Prostate gland (tissue), 2 donors: Measurements from ENCODE around the gene PGF.

Experiments
- CTCF ChIP-seq, 4 experiments: fragments of 200-600 bp in 2 of 4; fragments of 450-650 bp in 2 of 4; sonication (generic) in 2 of 4; IDR thresholded peaks; 1 replicate in 3 of 4; 2 replicates in 1 of 4; pipeline ENCODE4 v1.5.1; 2016 to 2019; ENCODE audit warnings: antibody characterized with exemption in 4 of 4, mild to moderate bottlenecking in 2 of 4, moderate library complexity in 2 of 4
- POLR2AphosphoS5 ChIP-seq: sonication (generic); formaldehyde crosslinking; IDR thresholded peaks from one replicate; pipeline ENCODE4 v1.6.1; 2017; ENCODE audit warnings: antibody characterized with exemption

- TF ChIP-seq CTCF (IDR thresholded peaks at IDR 0.05) (no peak), POLR2AphosphoS5 (no peak)
Measured at GRCh38 chr14:74965486-74966153, 10.2 kb upstream of the PGF start.
